ENCODE measurements around the gene PLA2R1.
"Not testable (repeated sequence)": the region's sequence is repeated elsewhere in the genome, so short reads cannot be mapped to it uniquely, and the experiment has no call there.

PLA2R1 gene

GRCh38 chr2:159976527-159977160 lies 85.8 kb downstream of the PLA2R1 start:
- H3F3A ChIP-seq (ENCODE audit: insufficient read depth, low read length): no peaks in the 10 kb centered on the region
- TF ChIP-seq, protein P1, sequence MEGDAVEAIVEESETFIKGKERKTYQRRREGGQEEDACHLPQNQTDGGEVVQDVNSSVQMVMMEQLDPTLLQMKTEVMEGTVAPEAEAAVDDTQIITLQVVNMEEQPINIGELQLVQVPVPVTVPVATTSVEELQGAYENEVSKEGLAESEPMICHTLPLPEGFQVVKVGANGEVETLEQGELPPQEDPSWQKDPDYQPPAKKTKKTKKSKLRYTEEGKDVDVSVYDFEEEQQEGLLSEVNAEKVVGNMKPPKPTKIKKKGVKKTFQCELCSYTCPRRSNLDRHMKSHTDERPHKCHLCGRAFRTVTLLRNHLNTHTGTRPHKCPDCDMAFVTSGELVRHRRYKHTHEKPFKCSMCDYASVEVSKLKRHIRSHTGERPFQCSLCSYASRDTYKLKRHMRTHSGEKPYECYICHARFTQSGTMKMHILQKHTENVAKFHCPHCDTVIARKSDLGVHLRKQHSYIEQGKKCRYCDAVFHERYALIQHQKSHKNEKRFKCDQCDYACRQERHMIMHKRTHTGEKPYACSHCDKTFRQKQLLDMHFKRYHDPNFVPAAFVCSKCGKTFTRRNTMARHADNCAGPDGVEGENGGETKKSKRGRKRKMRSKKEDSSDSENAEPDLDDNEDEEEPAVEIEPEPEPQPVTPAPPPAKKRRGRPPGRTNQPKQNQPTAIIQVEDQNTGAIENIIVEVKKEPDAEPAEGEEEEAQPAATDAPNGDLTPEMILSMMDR (IDR thresholded peaks at IDR 0.05; ENCODE audit: low read length): no peak
- TF ChIP-seq EZH2 (IDR thresholded peaks at IDR 0.05; ENCODE audit: borderline replicate concordance, low read length): no peak
- no peaks in the 10 kb centered on the region for H3K79me2 ChIP-seq (ENCODE audit: insufficient read depth, low read length)
- no peak overlapping the region for H3K27ac ChIP-seq (ENCODE audit: low read depth, low read length, poor library complexity, severe bottlenecking)
- no peaks in the 10 kb centered on the region for H3K9me2 ChIP-seq (ENCODE audit: low read depth, low read length)
- no peak overlapping the region for H3K9ac ChIP-seq (ENCODE audit: low read length)
- H3K9me3 ChIP-seq (ENCODE audit: low read length): no peaks in the 10 kb centered on the region
- no peaks in the 10 kb centered on the region for H3K36me3 ChIP-seq (ENCODE audit: insufficient read depth, low read length)
- no peaks in the 10 kb centered on the region for H4K20me1 ChIP-seq (ENCODE audit: insufficient read depth, low read length)
- peaks cover 3% of the 10 kb centered on the region; the same call in 1 of the 2 replicates for H3K27me3 ChIP-seq (ENCODE audit: insufficient read depth, low read length)
- no peak overlapping the region for H2AFZ ChIP-seq (ENCODE audit: low read length)
- no peak overlapping the region for H3K4me2 ChIP-seq (ENCODE audit: low read length)
- H3K4me1 ChIP-seq (ENCODE audit: insufficient read depth, low read length, severe bottlenecking): no peaks in the 10 kb centered on the region
- H3K4me3 ChIP-seq (ENCODE audit: low read depth, low read length, poor library complexity, severe bottlenecking): no peak overlapping the region

DNA sequence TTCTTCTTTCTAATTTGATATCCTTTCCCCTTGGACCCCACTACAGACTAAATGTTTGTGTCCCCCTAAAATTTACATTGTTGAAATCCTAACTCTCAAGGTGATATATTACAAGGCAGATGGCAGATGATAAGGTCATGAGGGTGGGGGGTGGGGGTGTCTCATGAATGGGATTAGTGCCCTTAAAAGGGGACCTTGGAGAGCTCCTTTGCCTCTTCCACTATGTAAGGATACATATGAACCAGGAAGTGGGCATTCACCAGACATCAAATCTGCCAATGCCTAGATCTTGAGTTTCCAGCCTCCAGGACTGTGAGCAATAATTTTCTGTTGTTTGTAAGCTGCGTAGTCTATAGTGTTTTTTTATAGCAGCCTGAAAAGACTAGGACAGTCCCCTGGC lies 89.1 kb downstream of the PLA2R1 start:
- Histone ChIP-seq H3K27ac (ENCODE audit: low read depth, low read length, poor library complexity, severe bottlenecking) (no peak overlapping the region), H3K27me3 (ENCODE audit: insufficient read depth, low read length) (peaks cover 3% of the 10 kb centered on the region; the same call in 1 of the 2 replicates), H3K9ac (ENCODE audit: low read length) (no peak overlapping the region), H3K79me2 (ENCODE audit: insufficient read depth, low read length) (no peaks in the 10 kb centered on the region), H3K4me3 (ENCODE audit: low read depth, low read length, poor library complexity, severe bottlenecking) (no peak overlapping the region), H4K20me1 (ENCODE audit: insufficient read depth, low read length) (no peaks in the 10 kb centered on the region), H3K36me3 (ENCODE audit: insufficient read depth, low read length) (no peaks in the 10 kb centered on the region), H3K9me3 (ENCODE audit: low read length) (no peaks in the 10 kb centered on the region), H3K4me1 (ENCODE audit: insufficient read depth, low read length, severe bottlenecking) (no peaks in the 10 kb centered on the region), H3K4me2 (ENCODE audit: low read length) (no peak overlapping the region), H3F3A (ENCODE audit: insufficient read depth, low read length) (no peaks in the 10 kb centered on the region), H3K9me2 (ENCODE audit: low read depth, low read length) (no peaks in the 10 kb centered on the region), H2AFZ (ENCODE audit: low read length) (no peak overlapping the region)
- TF ChIP-seq EZH2 (IDR thresholded peaks at IDR 0.05; ENCODE audit: borderline replicate concordance, low read length): no peak
- TF ChIP-seq, protein P1 (IDR thresholded peaks at IDR 0.05; ENCODE audit: low read length): no peak

- Histone ChIP-seq H3K9me3 (ENCODE audit: low read length) (no peaks in the 10 kb centered on the region), H3K27me3 (ENCODE audit: insufficient read depth, low read length) (peaks cover 3% of the 10 kb centered on the region; the same call in 1 of the 2 replicates), H2AFZ (ENCODE audit: low read length) (no peak overlapping the region), H3K4me1 (ENCODE audit: insufficient read depth, low read length, severe bottlenecking) (no peaks in the 10 kb centered on the region), H3K9me2 (ENCODE audit: low read depth, low read length) (no peaks in the 10 kb centered on the region), H3K36me3 (ENCODE audit: insufficient read depth, low read length) (no peaks in the 10 kb centered on the region), H4K20me1 (ENCODE audit: insufficient read depth, low read length) (no peaks in the 10 kb centered on the region), H3K9ac (ENCODE audit: low read length) (no peak overlapping the region), H3K4me2 (ENCODE audit: low read length) (no peak overlapping the region), H3F3A (ENCODE audit: insufficient read depth, low read length) (no peaks in the 10 kb centered on the region; the same call in 1 of the 2 replicates), H3K4me3 (ENCODE audit: low read depth, low read length, poor library complexity, severe bottlenecking) (no peak overlapping the region), H3K27ac (ENCODE audit: low read depth, low read length, poor library complexity, severe bottlenecking) (no peak overlapping the region), H3K79me2 (ENCODE audit: insufficient read depth, low read length) (no peaks in the 10 kb centered on the region)
- no peak for TF ChIP-seq EZH2 (IDR thresholded peaks at IDR 0.05; ENCODE audit: borderline replicate concordance, low read length)
- TF ChIP-seq, protein P1 (IDR thresholded peaks at IDR 0.05; ENCODE audit: low read length): no peak
These were observed 90.9 kb downstream of the PLA2R1 start for GRCh38 chr2:159971365-159972152.

GRCh38 chr2:159970548-159970947 lies 91.9 kb downstream of the PLA2R1 start:
- H3F3A ChIP-seq (ENCODE audit: insufficient read depth, low read length); H3K4me2 ChIP-seq (ENCODE audit: low read length); H3K4me3 ChIP-seq (ENCODE audit: low read depth, low read length, poor library complexity, severe bottlenecking); H3K27me3 ChIP-seq (ENCODE audit: insufficient read depth, low read length); H3K9me2 ChIP-seq (ENCODE audit: low read depth, low read length); H4K20me1 ChIP-seq (ENCODE audit: insufficient read depth, low read length); H2AFZ ChIP-seq (ENCODE audit: low read length); H3K79me2 ChIP-seq (ENCODE audit: insufficient read depth, low read length); H3K36me3 ChIP-seq (ENCODE audit: insufficient read depth, low read length); H3K9ac ChIP-seq (ENCODE audit: low read length); H3K4me1 ChIP-seq (ENCODE audit: insufficient read depth, low read length, severe bottlenecking); H3K9me3 ChIP-seq (ENCODE audit: low read length); H3K27ac ChIP-seq (ENCODE audit: low read depth, low read length, poor library complexity, severe bottlenecking): not testable (repeated sequence)
